Astrocyte (in vitro differentiated cells and primary cell): Measurements from ENCODE around the gene HSPB3. TPM values are rescaled to one million over a fixed set of nuclear protein-coding genes. Genes with fewer than 3 reads are reported as not detected.

ENCODE experiments used
- DNase-seq: peaks from one replicate; pipeline ENCODE4 v3.0.0-alpha.2; 2010; ENCODE audit warnings: low read depth
- FAIRE-seq: peaks from 2 replicates; lab custom pipeline; 2011; peaks lifted over from hg19 to GRCh38; lab: Jason Lieb, UNC
- H2AFZ ChIP-seq: 2 replicates; pipeline ENCODE4 v1.6.0; 2012; ENCODE audit warnings: low read depth, low read length, inconsistent platforms
- H3K27ac ChIP-seq: 2 replicates; pipeline ENCODE4 v1.5.1; 2011; ENCODE audit warnings: low read depth, low read length, inconsistent platforms
- H3K27me3 ChIP-seq: 2 replicates; pipeline ENCODE4 v1.6.0; 2011; ENCODE audit warnings: low read length, inconsistent platforms; ENCODE audit not compliant: insufficient read depth
- H3K36me3 ChIP-seq: 2 replicates; pipeline ENCODE4 v1.5.1; 2011; ENCODE audit warnings: low read length, inconsistent platforms; ENCODE audit not compliant: insufficient read depth
- H3K4me1 ChIP-seq: 2 replicates; pipeline ENCODE4 v1.5.1; 2011; ENCODE audit warnings: low read length, inconsistent platforms; ENCODE audit not compliant: insufficient read depth
- H3K4me2 ChIP-seq: 2 replicates; pipeline ENCODE4 v1.6.0; 2012; ENCODE audit warnings: low read length, inconsistent platforms
- H3K4me3 ChIP-seq: 2 replicates; pipeline ENCODE4 v1.5.1; 2011; ENCODE audit warnings: low read depth, mild to moderate bottlenecking, low read length, inconsistent platforms; ENCODE audit not compliant: insufficient read depth
- H3K79me2 ChIP-seq: 2 replicates; pipeline ENCODE4 v1.6.0; 2012; ENCODE audit warnings: mild to moderate bottlenecking, low read length, inconsistent platforms; ENCODE audit not compliant: insufficient read depth
- H3K9ac ChIP-seq: 2 replicates; pipeline ENCODE4 v1.6.0; 2012; ENCODE audit warnings: mild to moderate bottlenecking, low read length, inconsistent platforms
- H3K9me3 ChIP-seq: 2 replicates; pipeline ENCODE4 v1.5.1; 2012; ENCODE audit warnings: low read depth, mild to moderate bottlenecking, low read length, inconsistent platforms; ENCODE audit not compliant: insufficient read depth
- H4K20me1 ChIP-seq: 2 replicates; pipeline ENCODE4 v1.6.0; 2012; ENCODE audit warnings: low read length, inconsistent platforms; ENCODE audit not compliant: insufficient read depth
- H3K27ac Mint-ChIP-seq: one replicate; pipeline ENCODE4 v1.8.0; 2021; ENCODE audit warnings: mild to moderate bottlenecking, mixed read lengths; ENCODE audit not compliant: unreplicated experiment
- H3K27me3 Mint-ChIP-seq: one replicate; pipeline ENCODE4 v1.8.0; 2021; ENCODE audit warnings: low read depth, mixed read lengths; ENCODE audit not compliant: unreplicated experiment
- H3K36me3 Mint-ChIP-seq: one replicate; pipeline ENCODE4 v1.8.0; 2021; ENCODE audit warnings: low read depth, mixed read lengths; ENCODE audit not compliant: unreplicated experiment
- H3K4me1 Mint-ChIP-seq: one replicate; pipeline ENCODE4 v1.8.0; 2021; ENCODE audit warnings: low read depth, mixed read lengths; ENCODE audit not compliant: unreplicated experiment
- H3K4me3 Mint-ChIP-seq: one replicate; pipeline ENCODE4 v1.8.0; 2021; ENCODE audit warnings: mild to moderate bottlenecking, moderate library complexity, mixed read lengths; ENCODE audit not compliant: unreplicated experiment
- H3K9me3 Mint-ChIP-seq: one replicate; pipeline ENCODE4 v1.8.0; 2021; ENCODE audit warnings: mild to moderate bottlenecking, mixed read lengths; ENCODE audit not compliant: unreplicated experiment
- CTCF ChIP-seq: IDR thresholded peaks from 2 replicates; pipeline ENCODE4 v1.5.1; 2011; ENCODE audit warnings: low read depth, mild to moderate bottlenecking, inconsistent platforms, low read length, moderate library complexity; ENCODE audit not compliant: insufficient read depth
- EZH2 ChIP-seq: IDR thresholded peaks from 2 replicates; pipeline ENCODE4 v1.6.1; 2012; ENCODE audit warnings: mild to moderate bottlenecking, low read length, inconsistent platforms; ENCODE audit not compliant: insufficient read depth
- total RNA-seq: library from RNA; stranded (reverse); gene quantifications from 2 replicates; pipeline ENCODE4 v1.2.1, GENCODE V29; 2021

HSPB3 gene
- total RNA-seq, 1 donor from 2014 or later: not detected

GRCh38 chr5:54469622-54470021 lies 14.1 kb downstream of the HSPB3 start:
- TF ChIP-seq EZH2: no peak
- TF ChIP-seq CTCF: no peak
- H3K4me3 ChIP-seq: peak overlapping the region; percentile 0
- DNase-seq: no peak
- no peaks in the 10 kb centered on the region for H3K9me3 ChIP-seq
- no peaks in the 10 kb centered on the region for H3K79me2 ChIP-seq
- no peaks in the 10 kb centered on the region for H3K36me3 Mint-ChIP-seq
- H3K9me3 Mint-ChIP-seq: no peaks in the 10 kb centered on the region
- peak overlapping the region; percentile 36 for H3K27ac Mint-ChIP-seq
- no peak overlapping the region for H2AFZ ChIP-seq
- H3K4me1 ChIP-seq: peaks cover 11% of the 10 kb centered on the region
- H3K27ac ChIP-seq: no peak overlapping the region
- peak overlapping the region; percentile 21 for H3K9ac ChIP-seq
- peak overlapping the region; percentile 55 for H3K4me2 ChIP-seq
- no peaks in the 10 kb centered on the region for H3K36me3 ChIP-seq
- FAIRE-seq: no peak
- H3K4me3 Mint-ChIP-seq: no peak overlapping the region
- peaks cover 2% of the 10 kb centered on the region for H3K27me3 Mint-ChIP-seq
- no peaks in the 10 kb centered on the region for H3K27me3 ChIP-seq
- no peaks in the 10 kb centered on the region for H4K20me1 ChIP-seq
- H3K4me1 Mint-ChIP-seq: peaks cover 7% of the 10 kb centered on the region

GRCh38 chr5:54470128-54470527 lies 14.6 kb downstream of the HSPB3 start:
- peak overlapping the region; percentile 55 for H3K4me2 ChIP-seq
- Mint-ChIP-seq H3K27ac (no peak overlapping the region), H3K9me3 (no peaks in the 10 kb centered on the region), H3K4me3 (no peak overlapping the region), H3K4me1 (peaks cover 7% of the 10 kb centered on the region), H3K36me3 (no peaks in the 10 kb centered on the region), H3K27me3 (peaks cover 2% of the 10 kb centered on the region)
- H3K4me1 ChIP-seq: peaks cover 11% of the 10 kb centered on the region
- TF ChIP-seq EZH2 (no peak), CTCF (no peak)
- H3K36me3 ChIP-seq: no peaks in the 10 kb centered on the region
- H3K4me3 ChIP-seq: peak overlapping the region; percentile 0
- peak; percentile 44 for DNase-seq
- peak; percentile 50 for FAIRE-seq
- no peaks in the 10 kb centered on the region for H4K20me1 ChIP-seq
- H3K9ac ChIP-seq: peak overlapping the region; percentile 21
- no peaks in the 10 kb centered on the region for H3K79me2 ChIP-seq
- no peak overlapping the region for H3K27ac ChIP-seq
- H2AFZ ChIP-seq: no peak overlapping the region
- no peaks in the 10 kb centered on the region for H3K9me3 ChIP-seq
- no peaks in the 10 kb centered on the region for H3K27me3 ChIP-seq

- peaks cover 11% of the 10 kb centered on the region for H3K4me1 ChIP-seq
- no peaks in the 10 kb centered on the region for H3K9me3 Mint-ChIP-seq
- H3K4me3 ChIP-seq: peak overlapping the region; percentile 18
- no peaks in the 10 kb centered on the region for H3K36me3 ChIP-seq
- no peaks in the 10 kb centered on the region for H3K36me3 Mint-ChIP-seq
- H3K27ac Mint-ChIP-seq: no peak overlapping the region
- no peak overlapping the region for H2AFZ ChIP-seq
- no peak for TF ChIP-seq CTCF
- TF ChIP-seq EZH2: no peak
- peak overlapping the region; percentile 55 for H3K4me2 ChIP-seq
- H3K9me3 ChIP-seq: no peaks in the 10 kb centered on the region
- H3K27me3 ChIP-seq: no peaks in the 10 kb centered on the region
- DNase-seq (peak; percentile 65), FAIRE-seq (peak; percentile 76)
- peaks cover 2% of the 10 kb centered on the region for H3K27me3 Mint-ChIP-seq
- no peaks in the 10 kb centered on the region for H4K20me1 ChIP-seq
- H3K4me3 Mint-ChIP-seq: no peak overlapping the region
- peaks cover 7% of the 10 kb centered on the region for H3K4me1 Mint-ChIP-seq
- no peak overlapping the region for H3K27ac ChIP-seq
- no peaks in the 10 kb centered on the region for H3K79me2 ChIP-seq
- no peak overlapping the region for H3K9ac ChIP-seq
Measured at GRCh38 chr5:54470677-54471076, 15.2 kb downstream of the HSPB3 start.
